ENCODE data around the gene ARRB1.

Gene ARRB1

DNA sequence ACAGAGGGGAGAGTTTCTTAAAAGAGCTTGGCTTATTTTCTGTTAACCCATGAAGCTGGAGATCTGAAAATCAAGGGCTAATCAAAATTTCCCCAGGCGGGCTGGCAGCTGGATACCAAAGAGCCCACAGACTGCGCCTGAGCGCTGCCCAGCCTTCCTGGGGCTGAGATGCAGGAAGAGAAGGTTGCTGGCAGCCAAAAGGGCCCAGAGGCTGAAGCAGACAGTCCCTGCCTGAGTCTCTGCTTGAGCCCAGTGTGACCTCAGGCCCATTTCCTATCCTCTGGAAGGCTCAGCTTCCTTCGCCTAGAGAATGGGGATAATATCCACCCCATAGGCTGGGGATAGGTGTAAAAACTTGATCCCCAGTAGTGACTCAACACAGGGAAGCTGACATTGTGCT is 49.1 kb downstream of the ARRB1 start:
- H3K36me3 ChIP-seq (replicated peaks in 1 of 2; ENCODE audit: control insufficient read depth in 2 of 2, insufficient read depth in 2 of 2, low read length in 2 of 2) = no peaks in the 10 kb centered on the region
- DNase-seq (ENCODE audit: low spot score) = no peak
- H3K4me3 ChIP-seq (ENCODE audit: low read length in 2 of 2) = no peak overlapping the region
- H3K9ac ChIP-seq (ENCODE audit: low read depth, low read length, poor library complexity) = no peak overlapping the region
- no peaks in the 10 kb centered on the region for H3K4me1 ChIP-seq (ENCODE audit: control insufficient read depth in 2 of 2, insufficient read depth in 1 of 2, low read depth in 1 of 2, low read length in 2 of 2)
- H4K91ac ChIP-seq (ENCODE audit: low read depth, low read length, poor library complexity) = no peak overlapping the region
- no peaks in the 10 kb centered on the region for H3K79me1 ChIP-seq (ENCODE audit: low read depth, low read length)
- no peak overlapping the region for H3K4me2 ChIP-seq (ENCODE audit: insufficient read depth, low read length, poor library complexity, severe bottlenecking)
- no CpG with 5 or more reads among the region's 4 CpGs for WGBS, 2 donors (ENCODE audit: extremely low coverage in 2 of 2, insufficient read length in 2 of 2, insufficient replicate concordance in 1 of 2)
- H3K23ac ChIP-seq (ENCODE audit: low read depth, low read length, poor library complexity) = no peak overlapping the region
- H3K4ac ChIP-seq (ENCODE audit: low read length) = no peak overlapping the region
- no peak overlapping the region for H2BK120ac ChIP-seq (ENCODE audit: low read depth, low read length)
- H2AK5ac ChIP-seq (ENCODE audit: low read depth, low read length) = no peak overlapping the region
- no peak overlapping the region for H2BK5ac ChIP-seq (ENCODE audit: low read length)
- H3K27ac ChIP-seq (replicated peaks; ENCODE audit: low read length) = no peak overlapping the region
- H2AFZ ChIP-seq (ENCODE audit: low read length) = no peak overlapping the region
- no peak overlapping the region for H3K18ac ChIP-seq (ENCODE audit: low read length)
- H2BK12ac ChIP-seq (ENCODE audit: low read length) = no peak overlapping the region
- no peaks in the 10 kb centered on the region for H3K27me3 ChIP-seq (ENCODE audit: control insufficient read depth in 3 of 3, insufficient read depth in 3 of 3, low read depth in 1 of 3, low read length in 3 of 3)
- no peak overlapping the region for H2BK15ac ChIP-seq (ENCODE audit: low read length)
- no peaks in the 10 kb centered on the region for H3K9me3 ChIP-seq (replicated peaks in 1 of 2; ENCODE audit: control insufficient read depth in 2 of 2, insufficient read depth in 1 of 2, low read depth in 1 of 2, low read length in 2 of 2)
- no peak overlapping the region for H4K8ac ChIP-seq (ENCODE audit: low read depth, low read length)
- no peak overlapping the region for H3K14ac ChIP-seq (ENCODE audit: low read length)

GRCh38 chr11:75301601-75302345 is 49.7 kb downstream of the ARRB1 start:
- Histone ChIP-seq H3K4me1 (ENCODE audit: control insufficient read depth in 2 of 2, insufficient read depth in 1 of 2, low read depth in 1 of 2, low read length in 2 of 2) (no peaks in the 10 kb centered on the region), H4K91ac (ENCODE audit: low read depth, low read length, poor library complexity) (no peak overlapping the region), H3K14ac (ENCODE audit: low read length) (no peak overlapping the region), H2AK5ac (ENCODE audit: low read depth, low read length) (no peak overlapping the region), H2BK12ac (ENCODE audit: low read length) (no peak overlapping the region), H3K4ac (ENCODE audit: low read length) (no peak overlapping the region), H3K18ac (ENCODE audit: low read length) (no peak overlapping the region), H2BK15ac (ENCODE audit: low read length) (no peak overlapping the region), H2BK120ac (ENCODE audit: low read depth, low read length) (no peak overlapping the region), H2BK5ac (ENCODE audit: low read length) (no peak overlapping the region), H2AFZ (ENCODE audit: low read length) (no peak overlapping the region), H3K27me3 (ENCODE audit: control insufficient read depth in 3 of 3, insufficient read depth in 3 of 3, low read depth in 1 of 3, low read length in 3 of 3) (no peaks in the 10 kb centered on the region), H3K9ac (ENCODE audit: low read depth, low read length, poor library complexity) (no peak overlapping the region), H3K27ac (replicated peaks; ENCODE audit: low read length) (no peak overlapping the region), H3K36me3 (replicated peaks in 1 of 2; ENCODE audit: control insufficient read depth in 2 of 2, insufficient read depth in 2 of 2, low read length in 2 of 2) (no peaks in the 10 kb centered on the region), H4K8ac (ENCODE audit: low read depth, low read length) (no peak overlapping the region), H3K79me1 (ENCODE audit: low read depth, low read length) (no peaks in the 10 kb centered on the region), H3K9me3 (replicated peaks in 1 of 2; ENCODE audit: control insufficient read depth in 2 of 2, insufficient read depth in 1 of 2, low read depth in 1 of 2, low read length in 2 of 2) (no peaks in the 10 kb centered on the region), H3K4me3 (ENCODE audit: low read length in 2 of 2) (no peak overlapping the region), H3K23ac (ENCODE audit: low read depth, low read length, poor library complexity) (no peak overlapping the region), H3K4me2 (ENCODE audit: insufficient read depth, low read length, poor library complexity, severe bottlenecking) (no peak overlapping the region)
- WGBS, 2 donors (ENCODE audit: extremely low coverage in 2 of 2, insufficient read length in 2 of 2, insufficient replicate concordance in 1 of 2) = no CpG with 5 or more reads among the region's 16 CpGs
- no peak for DNase-seq (ENCODE audit: low spot score)

GRCh38 chr11:75301131-75301530 is 50.3 kb downstream of the ARRB1 start:
- no peak overlapping the region for H2BK5ac ChIP-seq (ENCODE audit: low read length)
- no peak for DNase-seq (ENCODE audit: low spot score)
- H3K23ac ChIP-seq (ENCODE audit: low read depth, low read length, poor library complexity) = no peak overlapping the region
- H3K79me1 ChIP-seq (ENCODE audit: low read depth, low read length) = no peaks in the 10 kb centered on the region
- no peak overlapping the region for H4K8ac ChIP-seq (ENCODE audit: low read depth, low read length)
- WGBS, 2 donors (ENCODE audit: extremely low coverage in 2 of 2, insufficient read length in 2 of 2, insufficient replicate concordance in 1 of 2) = no CpG with 5 or more reads among the region's 5 CpGs
- no peak overlapping the region for H3K9ac ChIP-seq (ENCODE audit: low read depth, low read length, poor library complexity)
- H2AK5ac ChIP-seq (ENCODE audit: low read depth, low read length) = no peak overlapping the region
- no peak overlapping the region for H2BK15ac ChIP-seq (ENCODE audit: low read length)
- H3K14ac ChIP-seq (ENCODE audit: low read length) = no peak overlapping the region
- no peaks in the 10 kb centered on the region for H3K4me1 ChIP-seq (ENCODE audit: control insufficient read depth in 2 of 2, insufficient read depth in 1 of 2, low read depth in 1 of 2, low read length in 2 of 2)
- H2BK12ac ChIP-seq (ENCODE audit: low read length) = no peak overlapping the region
- H2AFZ ChIP-seq (ENCODE audit: low read length) = no peak overlapping the region
- H3K36me3 ChIP-seq (replicated peaks in 1 of 2; ENCODE audit: control insufficient read depth in 2 of 2, insufficient read depth in 2 of 2, low read length in 2 of 2) = peaks cover 0 to 2% of the 10 kb centered on the region in 2 donors
- no peaks in the 10 kb centered on the region for H3K27me3 ChIP-seq (ENCODE audit: control insufficient read depth in 3 of 3, insufficient read depth in 3 of 3, low read depth in 1 of 3, low read length in 3 of 3)
- no peak overlapping the region for H3K4me3 ChIP-seq (ENCODE audit: low read length in 2 of 2)
- H3K4me2 ChIP-seq (ENCODE audit: insufficient read depth, low read length, poor library complexity, severe bottlenecking) = no peak overlapping the region
- no peak overlapping the region for H3K18ac ChIP-seq (ENCODE audit: low read length)
- H3K27ac ChIP-seq (replicated peaks; ENCODE audit: low read length) = no peak overlapping the region
- H3K4ac ChIP-seq (ENCODE audit: low read length) = no peak overlapping the region
- H4K91ac ChIP-seq (ENCODE audit: low read depth, low read length, poor library complexity) = no peak overlapping the region
- no peak overlapping the region for H2BK120ac ChIP-seq (ENCODE audit: low read depth, low read length)
- no peaks in the 10 kb centered on the region for H3K9me3 ChIP-seq (replicated peaks in 1 of 2; ENCODE audit: control insufficient read depth in 2 of 2, insufficient read depth in 1 of 2, low read depth in 1 of 2, low read length in 2 of 2)

DNA sequence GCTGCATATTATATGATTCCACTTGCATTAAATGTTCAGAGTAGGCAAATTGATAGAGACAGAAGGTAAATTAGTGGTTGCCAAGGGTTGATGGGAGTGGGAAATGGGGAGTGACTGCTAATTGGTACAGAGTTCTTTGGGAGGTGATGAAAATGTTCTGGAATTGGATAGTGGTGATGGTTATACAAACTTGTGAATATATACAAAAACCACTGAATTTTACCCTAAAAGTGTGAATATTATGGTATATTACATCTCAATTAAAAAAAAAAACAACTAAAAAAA is 52.5 kb downstream of the ARRB1 start:
- Histone ChIP-seq H3K4me1 (ENCODE audit: control insufficient read depth in 2 of 2, insufficient read depth in 1 of 2, low read depth in 1 of 2, low read length in 2 of 2) (no peaks in the 10 kb centered on the region), H2AFZ (ENCODE audit: low read length) (no peak overlapping the region), H2BK5ac (ENCODE audit: low read length) (no peak overlapping the region), H3K79me1 (ENCODE audit: low read depth, low read length) (no peaks in the 10 kb centered on the region), H3K27ac (replicated peaks; ENCODE audit: low read length) (no peak overlapping the region), H2BK12ac (ENCODE audit: low read length) (no peak overlapping the region), H4K91ac (ENCODE audit: low read depth, low read length, poor library complexity) (no peak overlapping the region), H3K14ac (ENCODE audit: low read length) (no peak overlapping the region), H3K4me3 (ENCODE audit: low read length in 2 of 2) (no peak overlapping the region), H2AK5ac (ENCODE audit: low read depth, low read length) (no peak overlapping the region), H3K4ac (ENCODE audit: low read length) (no peak overlapping the region), H3K36me3 (replicated peaks in 1 of 2; ENCODE audit: control insufficient read depth in 2 of 2, insufficient read depth in 2 of 2, low read length in 2 of 2) (peaks cover 0 to 2% of the 10 kb centered on the region in 2 donors), H3K9me3 (replicated peaks in 1 of 2; ENCODE audit: control insufficient read depth in 2 of 2, insufficient read depth in 1 of 2, low read depth in 1 of 2, low read length in 2 of 2) (no peaks in the 10 kb centered on the region), H2BK15ac (ENCODE audit: low read length) (no peak overlapping the region), H3K9ac (ENCODE audit: low read depth, low read length, poor library complexity) (no peak overlapping the region), H3K18ac (ENCODE audit: low read length) (no peak overlapping the region), H3K23ac (ENCODE audit: low read depth, low read length, poor library complexity) (no peak overlapping the region), H3K4me2 (ENCODE audit: insufficient read depth, low read length, poor library complexity, severe bottlenecking) (no peak overlapping the region), H4K8ac (ENCODE audit: low read depth, low read length) (no peak overlapping the region), H2BK120ac (ENCODE audit: low read depth, low read length) (no peak overlapping the region), H3K27me3 (ENCODE audit: control insufficient read depth in 3 of 3, insufficient read depth in 3 of 3, low read depth in 1 of 3, low read length in 3 of 3) (no peaks in the 10 kb centered on the region)
- no peak for DNase-seq (ENCODE audit: low spot score)

Data from neuronal stem cell (in vitro differentiated cells).